Chondrocyte (in vitro differentiated cells): Measurements from ENCODE around the gene BBS1. TPM values are rescaled to one million over a fixed set of nuclear protein-coding genes. Genes with fewer than 3 reads are reported as not detected.

Experiments
- DNase-seq: peaks from one replicate; pipeline ENCODE4 v3.0.0; 2021; ENCODE audit warnings: mixed read lengths, low spot score
- H3K27ac Mint-ChIP-seq: one replicate; pipeline ENCODE4 v1.8.0; 2021; ENCODE audit warnings: mild to moderate bottlenecking, moderate library complexity, mixed read lengths; ENCODE audit not compliant: unreplicated experiment
- H3K27me3 Mint-ChIP-seq: 2 replicates; pipeline ENCODE4 v1.8.0; 2021; ENCODE audit warnings: low read depth, mixed read lengths
- H3K36me3 Mint-ChIP-seq: 2 replicates; pipeline ENCODE4 v1.8.0; 2021; ENCODE audit warnings: low read depth, mixed read lengths
- H3K4me1 Mint-ChIP-seq: 2 replicates; pipeline ENCODE4 v1.8.0; 2021; ENCODE audit warnings: low read depth, mild to moderate bottlenecking, mixed read lengths
- H3K4me3 Mint-ChIP-seq: one replicate; pipeline ENCODE4 v1.8.0; 2021; ENCODE audit warnings: mild to moderate bottlenecking, moderate library complexity, mixed read lengths; ENCODE audit not compliant: unreplicated experiment
- H3K9me3 Mint-ChIP-seq: 2 replicates; pipeline ENCODE4 v1.8.0; 2021; ENCODE audit warnings: low read depth, mixed read lengths
- CTCF ChIP-seq: fragments of 200-600 bp; sonication (generic); IDR thresholded peaks from 2 replicates; pipeline ENCODE4 v1.5.0; 2021; ENCODE audit warnings: antibody characterized with exemption, mild to moderate bottlenecking, moderate library complexity
- total RNA-seq: library from RNA; stranded (reverse); gene quantifications from 3 replicates; pipeline ENCODE4 v1.2.1, GENCODE V29; 2021

BBS1 gene
- total RNA-seq, 1 donor from 2014 or later: 20.6 TPM

GRCh38 chr11:66469441-66469840 is 41.0 kb upstream of the BBS1 start:
- DNase-seq: no peak
- Mint-ChIP-seq H3K4me1 (peaks cover 14% of the 10 kb centered on the region), H3K4me3 (no peak overlapping the region), H3K27me3 (no peaks in the 10 kb centered on the region), H3K9me3 (no peaks in the 10 kb centered on the region), H3K27ac (no peak overlapping the region), H3K36me3 (peaks cover 3% of the 10 kb centered on the region)
- TF ChIP-seq CTCF: no peak

- no peak for DNase-seq
- Mint-ChIP-seq H3K27ac (no peak overlapping the region), H3K9me3 (no peaks in the 10 kb centered on the region)
These were observed 40.4 kb upstream of the BBS1 start for GRCh38 chr11:66470015-66470414.

GRCh38 chr11:66471142-66471541 is 39.3 kb upstream of the BBS1 start:
- no peak for TF ChIP-seq CTCF
- peaks cover 3% of the 10 kb centered on the region for H3K36me3 Mint-ChIP-seq
- H3K27me3 Mint-ChIP-seq: no peaks in the 10 kb centered on the region
- no peak overlapping the region for H3K4me3 Mint-ChIP-seq
- H3K27ac Mint-ChIP-seq: no peak overlapping the region
- no peak for DNase-seq
- no peaks in the 10 kb centered on the region for H3K9me3 Mint-ChIP-seq
- peaks cover 11% of the 10 kb centered on the region for H3K4me1 Mint-ChIP-seq

More at GRCh38 chr11:66470015-66470414, 40.4 kb upstream of the BBS1 start:
- Mint-ChIP-seq H3K4me3 (no peak overlapping the region), H3K27me3 (no peaks in the 10 kb centered on the region), H3K4me1 (peaks cover 14% of the 10 kb centered on the region), H3K36me3 (peaks cover 3% of the 10 kb centered on the region)
- TF ChIP-seq CTCF: no peak

- no peak for TF ChIP-seq CTCF
These were observed 38.4 kb upstream of the BBS1 start for GRCh38 chr11:66472054-66472453.

GRCh38 chr11:66473167-66473566 is 37.3 kb upstream of the BBS1 start:
- peaks cover 3% of the 10 kb centered on the region for H3K36me3 Mint-ChIP-seq
- H3K4me3 Mint-ChIP-seq: no peak overlapping the region
- H3K9me3 Mint-ChIP-seq: no peaks in the 10 kb centered on the region
- H3K4me1 Mint-ChIP-seq: peaks cover 2% of the 10 kb centered on the region
- TF ChIP-seq CTCF: no peak
- no peak for DNase-seq
- H3K27me3 Mint-ChIP-seq: no peaks in the 10 kb centered on the region
- H3K27ac Mint-ChIP-seq: no peak overlapping the region

More at GRCh38 chr11:66472054-66472453, 38.4 kb upstream of the BBS1 start:
- Mint-ChIP-seq H3K27ac (no peak overlapping the region), H3K36me3 (peaks cover 3% of the 10 kb centered on the region), H3K9me3 (no peaks in the 10 kb centered on the region), H3K4me1 (peaks cover 7% of the 10 kb centered on the region), H3K27me3 (no peaks in the 10 kb centered on the region), H3K4me3 (no peak overlapping the region)
- no peak for DNase-seq
